Liver (tissue), 9 donors: Measurements from ENCODE around the gene CCDC9B. TPM values are rescaled to one million over a fixed set of nuclear protein-coding genes. Genes with fewer than 3 reads are reported as not detected.

Experiments used
- DNase-seq: peaks from one replicate; pipeline ENCODE4 v3.0.0-alpha.2; 2017; ENCODE audit warnings: low spot score
- H3K27ac ChIP-seq, 2 donors: one replicate each; pipeline ENCODE4 v1.7.0; 2013; ENCODE audit warnings: inconsistent platforms in 2 of 2, low read length in 2 of 2, control low read depth in 1 of 2, low read depth in 1 of 2, mild to moderate bottlenecking in 1 of 2
- H3K27me3 ChIP-seq, 4 donors: one replicate each; pipeline versions ENCODE4 v1.6.1 to v1.7.0; 2013; ENCODE audit warnings: low read length in 3 of 4, inconsistent platforms in 1 of 4, mild to moderate bottlenecking in 1 of 4, moderate library complexity in 1 of 4; ENCODE audit not compliant: control insufficient read depth in 4 of 4, insufficient read depth in 4 of 4
- H3K36me3 ChIP-seq, 4 donors: one replicate each; pipeline versions ENCODE4 v1.6.1 to v1.7.0; 2013; ENCODE audit warnings: low read length in 3 of 4, mild to moderate bottlenecking in 3 of 4, low read depth in 1 of 4, moderate library complexity in 1 of 4; ENCODE audit not compliant: control insufficient read depth in 4 of 4, insufficient read depth in 3 of 4
- H3K4me1 ChIP-seq, 4 donors: one replicate each; pipeline versions ENCODE4 v1.6.1 to v1.7.0; 2013; ENCODE audit warnings: low read length in 3 of 4, mild to moderate bottlenecking in 3 of 4, moderate library complexity in 1 of 4; ENCODE audit not compliant: control insufficient read depth in 4 of 4, insufficient read depth in 4 of 4
- H3K4me3 ChIP-seq, 3 donors: one replicate each; pipeline versions ENCODE4 v1.6.1 to v1.7.0; 2013; ENCODE audit warnings: low read length in 3 of 3, control low read depth in 1 of 3, low read depth in 1 of 3, mild to moderate bottlenecking in 1 of 3
- H3K9ac ChIP-seq, 2 donors: one replicate each; pipeline ENCODE4 v1.7.0; 2013; ENCODE audit warnings: low read length in 2 of 2, mild to moderate bottlenecking in 2 of 2, moderate library complexity in 2 of 2, control low read depth in 1 of 2, low read depth in 1 of 2
- H3K9me3 ChIP-seq, 4 donors: one replicate each; pipeline versions ENCODE4 v1.6.1 to v1.7.0; 2013; ENCODE audit warnings: low read length in 3 of 4; ENCODE audit not compliant: control insufficient read depth in 4 of 4
- ATF3 ChIP-seq: IDR thresholded peaks from 2 replicates; pipeline ENCODE4 v1.6.1; 2016; ENCODE audit warnings: antibody characterized with exemption
- EGR1 ChIP-seq, 2 donors: IDR thresholded peaks; 2 replicates each; pipeline ENCODE4 v1.6.1; 2016 to 2018; ENCODE audit warnings: antibody characterized with exemption in 2 of 2, low read depth in 2 of 2
- FOXA2 ChIP-seq: IDR thresholded peaks from 2 replicates; pipeline ENCODE4 v1.6.1; 2016; ENCODE audit warnings: antibody characterized with exemption
- GABPA ChIP-seq, 2 donors: IDR thresholded peaks in 1 of 2; conservative IDR thresholded peaks in 1 of 2; 2 replicates each; pipeline ENCODE4 v1.6.1; 2016; ENCODE audit warnings: antibody characterized with exemption in 2 of 2, mild to moderate bottlenecking in 1 of 2, moderate library complexity in 1 of 2
- HNF4G ChIP-seq: IDR thresholded peaks from 2 replicates; pipeline ENCODE4 v1.6.1; 2016; ENCODE audit warnings: antibody characterized with exemption
- JUND ChIP-seq, 2 donors: IDR thresholded peaks; 2 replicates each; pipeline ENCODE4 v1.6.1; 2016; ENCODE audit warnings: antibody characterized with exemption in 2 of 2
- NR2F2 ChIP-seq: IDR thresholded peaks from 2 replicates; pipeline ENCODE4 v1.6.1; 2016; ENCODE audit warnings: antibody characterized with exemption
- RAD21 ChIP-seq, 2 donors: IDR thresholded peaks; 2 replicates each; pipeline ENCODE4 v1.6.1; 2016; ENCODE audit warnings: antibody characterized with exemption in 2 of 2, mild to moderate bottlenecking in 2 of 2
- REST ChIP-seq: IDR thresholded peaks from 2 replicates; pipeline ENCODE4 v1.6.1; 2016; ENCODE audit warnings: antibody characterized with exemption, mild to moderate bottlenecking
- RXRA ChIP-seq, 2 donors: IDR thresholded peaks; 2 replicates each; pipeline ENCODE4 v1.6.1; 2017 to 2018; ENCODE audit warnings: antibody characterized with exemption in 2 of 2, mild to moderate bottlenecking in 1 of 2
- SP1 ChIP-seq: IDR thresholded peaks from 2 replicates; pipeline ENCODE4 v1.6.1; 2018; ENCODE audit warnings: antibody characterized with exemption, mild to moderate bottlenecking
- TAF1 ChIP-seq: conservative IDR thresholded peaks from 2 replicates; pipeline ENCODE4 v1.6.1; 2016; ENCODE audit warnings: antibody characterized with exemption, mild to moderate bottlenecking
- YY1 ChIP-seq: IDR thresholded peaks from 2 replicates; pipeline ENCODE4 v1.6.1; 2016; ENCODE audit warnings: antibody characterized with exemption, mild to moderate bottlenecking
- WGBS: extraction: QIAGEN DNeasy Blood & Tissue Kit; methylation state at CpG from one replicate; pipeline ENCODE4 v1.1.7; 2013; 5-methylcytosine and 5-hydroxymethylcytosine counted together
- polyA plus RNA-seq, 2 donors: library from polyadenylated mRNA; stranded (reverse) in 1 of 2; unstranded in 1 of 2; fragments of 200-250 nt in 1 of 2; fragments of >200 nt in 1 of 2; fragmentation: Nextera tagmentation in 1 of 2; extraction: Ambion mirVana in 1 of 2; gene quantifications; one replicate each; pipeline versions ENCODE4 v1.2.1 to v1.2.3, GENCODE V29; 2013 to 2015
- total RNA-seq, 2 donors: library from RNA; depleted of rRNA; stranded (reverse); fragments of >200 nt; gene quantifications; one replicate each; pipeline ENCODE4 v1.2.3, GENCODE V29; 2014
- donor health status: healthy.
- donor health status: healthy.
- donor health status: healthy.
- donor health status: healthy.
- donor health status: healthy.

The CCDC9B gene
- total and polyA plus RNA-seq, 4 donors: 0.43 to 4.4 (median 0.73) TPM

GRCh38 chr15:40328176-40328575 is 12.6 kb downstream of the CCDC9B start (continued):
- no peak for TF ChIP-seq ATF3

GRCh38 chr15:40327457-40327856 is 13.3 kb downstream of the CCDC9B start:
- DNase-seq: no peak
- Histone ChIP-seq H3K4me3 (no peak overlapping the region), H3K4me1 (peaks cover 0 to 11% (median 6%) of the 10 kb centered on the region in 4 donors), H3K27me3 (no peaks in the 10 kb centered on the region), H3K27ac (no peak overlapping the region), H3K36me3 (peaks cover 0 to 1% (median 0%) of the 10 kb centered on the region in 4 donors), H3K9me3 (no peaks in the 10 kb centered on the region), H3K9ac (no peak overlapping the region)
- 78% methylated on average over 6 of the region's 6 CpGs for WGBS
- TF ChIP-seq RXRA (IDR thresholded peaks at IDR 0.05) (no peak), GABPA (IDR thresholded peaks at IDR 0.05 in 1 of 2, conservative IDR thresholded peaks at IDR 0.05 in 1 of 2) (no peak), EGR1 (IDR thresholded peaks at IDR 0.05; ENCODE audit: low read depth in 2 of 2) (no peak), FOXA2 (no peak), NR2F2 (no peak), RAD21 (IDR thresholded peaks at IDR 0.05) (no peak), ATF3 (no peak)

- peaks cover 0 to 1% (median 0%) of the 10 kb centered on the region in 4 donors for H3K36me3 ChIP-seq
- no peak for TF ChIP-seq RAD21 (IDR thresholded peaks at IDR 0.05)
- no peak for TF ChIP-seq RXRA (IDR thresholded peaks at IDR 0.05)
- no peak for TF ChIP-seq JUND (IDR thresholded peaks at IDR 0.05)
- TF ChIP-seq SP1: no peak
- TF ChIP-seq REST: no peak
- TF ChIP-seq ATF3: no peak
- TF ChIP-seq TAF1: no peak
- TF ChIP-seq FOXA2: no peak
- no peak for TF ChIP-seq HNF4G
- no peak for TF ChIP-seq YY1
- no peak for DNase-seq
- H3K9ac ChIP-seq: no peak overlapping the region
- H3K4me1 ChIP-seq: peaks cover 0 to 11% (median 6%) of the 10 kb centered on the region in 4 donors
- H3K4me3 ChIP-seq: no peak overlapping the region
- H3K9me3 ChIP-seq: no peaks in the 10 kb centered on the region
- 89% methylated on average over 2 of the region's 2 CpGs for WGBS
- no peaks in the 10 kb centered on the region for H3K27me3 ChIP-seq
- no peak overlapping the region for H3K27ac ChIP-seq
Observed at GRCh38 chr15:40325700-40326099, 15.0 kb downstream of the CCDC9B start.
